ENCODE results near the gene JAML.

JAML gene

GRCh38 chr11:118174006-118174567, 50.7 kb downstream of the JAML start:
- TF ChIP-seq, protein P1, sequence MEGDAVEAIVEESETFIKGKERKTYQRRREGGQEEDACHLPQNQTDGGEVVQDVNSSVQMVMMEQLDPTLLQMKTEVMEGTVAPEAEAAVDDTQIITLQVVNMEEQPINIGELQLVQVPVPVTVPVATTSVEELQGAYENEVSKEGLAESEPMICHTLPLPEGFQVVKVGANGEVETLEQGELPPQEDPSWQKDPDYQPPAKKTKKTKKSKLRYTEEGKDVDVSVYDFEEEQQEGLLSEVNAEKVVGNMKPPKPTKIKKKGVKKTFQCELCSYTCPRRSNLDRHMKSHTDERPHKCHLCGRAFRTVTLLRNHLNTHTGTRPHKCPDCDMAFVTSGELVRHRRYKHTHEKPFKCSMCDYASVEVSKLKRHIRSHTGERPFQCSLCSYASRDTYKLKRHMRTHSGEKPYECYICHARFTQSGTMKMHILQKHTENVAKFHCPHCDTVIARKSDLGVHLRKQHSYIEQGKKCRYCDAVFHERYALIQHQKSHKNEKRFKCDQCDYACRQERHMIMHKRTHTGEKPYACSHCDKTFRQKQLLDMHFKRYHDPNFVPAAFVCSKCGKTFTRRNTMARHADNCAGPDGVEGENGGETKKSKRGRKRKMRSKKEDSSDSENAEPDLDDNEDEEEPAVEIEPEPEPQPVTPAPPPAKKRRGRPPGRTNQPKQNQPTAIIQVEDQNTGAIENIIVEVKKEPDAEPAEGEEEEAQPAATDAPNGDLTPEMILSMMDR (conservative IDR thresholded peaks at IDR 0.05) = no peak

GRCh38 chr11:118172356-118172755, 52.5 kb downstream of the JAML start:
- H3K27ac ChIP-seq = no peak overlapping the region
- TF ChIP-seq, protein P1 (conservative IDR thresholded peaks at IDR 0.05) = no peak

More at GRCh38 chr11:118174006-118174567, 50.7 kb downstream of the JAML start:
- H3K27ac ChIP-seq = no peak overlapping the region

DNA sequence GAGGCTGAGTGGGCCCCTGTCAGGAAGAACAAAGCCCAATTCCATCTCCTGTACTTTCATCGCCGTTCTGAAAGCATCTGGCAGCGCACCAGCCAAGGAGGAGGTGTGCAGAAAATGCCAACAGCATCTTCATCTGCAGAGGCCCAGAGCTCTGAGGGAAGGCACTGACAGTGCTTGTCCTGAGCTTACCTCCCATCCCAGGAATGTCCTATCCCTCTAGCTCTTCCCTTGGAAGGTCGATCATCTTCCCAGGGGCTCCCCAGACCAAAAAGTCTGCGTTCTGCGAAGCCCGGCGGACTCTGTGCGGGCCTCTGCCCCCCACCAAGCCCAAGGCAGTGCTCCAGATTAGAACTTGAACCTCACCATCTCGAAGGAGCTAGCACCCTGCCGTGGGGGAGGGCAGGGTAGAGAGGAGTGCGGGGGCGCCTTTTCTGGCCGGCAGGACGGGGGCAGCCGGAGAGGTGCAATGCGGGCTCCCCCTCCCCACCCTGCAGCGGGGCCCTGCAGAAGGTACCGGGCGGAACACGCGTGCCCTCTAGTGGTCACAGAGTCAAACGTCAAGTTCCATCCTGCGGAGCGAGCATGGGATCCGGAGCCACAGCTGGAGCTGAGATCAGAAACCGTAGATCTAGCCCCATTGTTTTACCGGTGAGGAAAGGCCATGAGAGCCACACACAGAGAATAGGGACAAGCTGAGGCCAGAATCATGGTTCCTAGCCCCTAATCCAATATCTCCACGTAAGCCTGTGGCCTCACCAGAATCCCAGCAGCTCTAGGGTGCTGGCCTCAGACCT, 53.3 kb downstream of the JAML start:
- TF ChIP-seq, protein P1 (conservative IDR thresholded peaks at IDR 0.05) = peak; percentile 97

GRCh38 chr11:118170882-118171268, 53.9 kb downstream of the JAML start:
- H3K27ac ChIP-seq = no peak overlapping the region
- TF ChIP-seq, protein P1 (conservative IDR thresholded peaks at IDR 0.05) = no peak

More for the DNA sequence above, 53.3 kb downstream of the JAML start:
- H3K27ac ChIP-seq = no peak overlapping the region; the same call in 1 of the 2 replicates

DNA sequence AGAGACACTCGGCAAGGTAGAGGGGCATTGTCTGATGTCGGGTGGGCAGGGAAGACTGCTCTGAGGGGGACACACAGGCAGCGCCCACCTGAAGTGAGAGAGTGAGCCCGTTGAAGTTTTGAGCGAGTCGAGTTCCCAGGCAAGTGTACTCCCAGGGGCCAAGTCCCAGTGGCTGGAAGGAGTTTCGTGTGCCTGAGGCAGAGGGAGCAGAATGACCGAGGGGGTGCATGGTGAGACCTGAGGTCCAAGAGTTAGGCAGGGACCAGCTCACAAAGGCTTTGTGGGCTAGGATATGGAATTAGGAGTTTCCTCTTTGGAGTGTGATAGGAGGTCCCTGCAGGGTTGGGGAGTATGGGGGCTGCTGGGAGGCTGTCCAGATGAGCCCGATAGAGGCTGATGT, 54.6 kb downstream of the JAML start:
- TF ChIP-seq, protein P1 (conservative IDR thresholded peaks at IDR 0.05) = no peak

GRCh38 chr11:118169300-118170140, 55.3 kb downstream of the JAML start:
- no peak overlapping the region for H3K27ac ChIP-seq
- TF ChIP-seq, protein P1 (conservative IDR thresholded peaks at IDR 0.05) = no peak

More for the DNA sequence above, 54.6 kb downstream of the JAML start:
- no peak overlapping the region for H3K27ac ChIP-seq

DNA sequence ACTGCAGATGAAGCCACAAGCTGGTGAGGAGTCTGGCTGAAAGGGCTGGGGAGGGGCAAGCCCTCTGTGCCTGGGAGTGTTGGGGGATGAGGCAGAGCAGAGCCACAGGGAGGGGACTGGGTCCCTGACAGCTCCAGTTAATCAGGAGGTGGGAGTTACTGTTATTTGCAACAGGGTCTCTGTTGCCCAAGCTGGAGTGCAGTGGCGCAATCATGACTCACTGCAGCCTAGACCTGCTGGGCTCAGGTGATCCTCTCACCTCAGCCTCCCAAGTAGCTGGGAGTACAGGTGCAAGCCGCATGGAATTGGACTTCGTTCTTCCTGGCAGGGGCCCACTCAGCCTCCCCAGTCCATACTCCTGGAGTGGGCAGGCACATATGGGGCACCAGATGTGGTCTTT, 56.1 kb downstream of the JAML start:
- TF ChIP-seq, protein P1 (conservative IDR thresholded peaks at IDR 0.05) = no peak
- no peak overlapping the region for H3K27ac ChIP-seq
